Right lobe of liver (tissue), 4 donors: Measurements from ENCODE around the gene METTL4.

Experiments
- POLR2A ChIP-seq: fragments of 450-650 bp; IDR thresholded peaks from one replicate; pipeline ENCODE4 v1.6.1; 2017; ENCODE audit warnings: antibody characterized with exemption, mild to moderate bottlenecking
- TF ChIP-seq, protein P1 (sequence below), 4 donors: fragments of 200-600 bp in 3 of 4; fragments of 450-650 bp in 1 of 4; IDR thresholded peaks; one replicate each; pipeline versions ENCODE4 v1.5.1 to v1.8.0; 2016 to 2022; ENCODE audit warnings: antibody characterized with exemption in 4 of 4, mild to moderate bottlenecking in 2 of 4
- donor health status: DM: no; HTN: no; CAD: no.
- donor health status: DM: no; HTN: no; CAD: no.
- donor health status: DM: no; HTN: yes; CAD: no.

DNA sequence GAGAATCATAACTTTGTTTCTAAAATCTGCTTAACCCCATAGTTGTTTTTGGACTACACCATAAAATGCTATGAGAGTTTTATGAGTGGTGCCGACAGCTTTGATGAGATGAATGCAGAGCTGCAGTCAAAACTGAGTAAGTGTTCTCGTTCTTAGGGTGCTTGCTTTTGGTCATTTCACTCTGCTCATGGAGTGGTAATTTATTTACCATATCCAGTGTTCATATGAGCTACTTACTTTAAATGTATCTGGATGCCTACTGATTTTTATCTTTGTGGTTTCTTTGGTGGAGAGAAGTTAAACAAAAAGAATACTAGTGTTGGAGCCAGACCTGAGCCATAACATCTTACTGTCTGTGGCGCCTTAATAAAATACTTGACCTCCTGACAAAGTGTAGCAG lies 16.5 kb upstream of the METTL4 start:
- TF ChIP-seq, protein P1, sequence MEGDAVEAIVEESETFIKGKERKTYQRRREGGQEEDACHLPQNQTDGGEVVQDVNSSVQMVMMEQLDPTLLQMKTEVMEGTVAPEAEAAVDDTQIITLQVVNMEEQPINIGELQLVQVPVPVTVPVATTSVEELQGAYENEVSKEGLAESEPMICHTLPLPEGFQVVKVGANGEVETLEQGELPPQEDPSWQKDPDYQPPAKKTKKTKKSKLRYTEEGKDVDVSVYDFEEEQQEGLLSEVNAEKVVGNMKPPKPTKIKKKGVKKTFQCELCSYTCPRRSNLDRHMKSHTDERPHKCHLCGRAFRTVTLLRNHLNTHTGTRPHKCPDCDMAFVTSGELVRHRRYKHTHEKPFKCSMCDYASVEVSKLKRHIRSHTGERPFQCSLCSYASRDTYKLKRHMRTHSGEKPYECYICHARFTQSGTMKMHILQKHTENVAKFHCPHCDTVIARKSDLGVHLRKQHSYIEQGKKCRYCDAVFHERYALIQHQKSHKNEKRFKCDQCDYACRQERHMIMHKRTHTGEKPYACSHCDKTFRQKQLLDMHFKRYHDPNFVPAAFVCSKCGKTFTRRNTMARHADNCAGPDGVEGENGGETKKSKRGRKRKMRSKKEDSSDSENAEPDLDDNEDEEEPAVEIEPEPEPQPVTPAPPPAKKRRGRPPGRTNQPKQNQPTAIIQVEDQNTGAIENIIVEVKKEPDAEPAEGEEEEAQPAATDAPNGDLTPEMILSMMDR (IDR thresholded peaks at IDR 0.05), result no peak
- no peak for TF ChIP-seq POLR2A
